Measurements from ENCODE around the gene MAPK8IP2. TPM values are rescaled to one million over a fixed set of nuclear protein-coding genes. Genes with fewer than 3 reads are reported as not detected.
"Not testable (repeated sequence)": the region's sequence is repeated elsewhere in the genome, so short reads cannot be mapped to it uniquely, and the experiment has no call there.

MAPK8IP2 gene
- total and polyA plus RNA-seq, 2 donors: 0.33 to 0.96 TPM

DNA sequence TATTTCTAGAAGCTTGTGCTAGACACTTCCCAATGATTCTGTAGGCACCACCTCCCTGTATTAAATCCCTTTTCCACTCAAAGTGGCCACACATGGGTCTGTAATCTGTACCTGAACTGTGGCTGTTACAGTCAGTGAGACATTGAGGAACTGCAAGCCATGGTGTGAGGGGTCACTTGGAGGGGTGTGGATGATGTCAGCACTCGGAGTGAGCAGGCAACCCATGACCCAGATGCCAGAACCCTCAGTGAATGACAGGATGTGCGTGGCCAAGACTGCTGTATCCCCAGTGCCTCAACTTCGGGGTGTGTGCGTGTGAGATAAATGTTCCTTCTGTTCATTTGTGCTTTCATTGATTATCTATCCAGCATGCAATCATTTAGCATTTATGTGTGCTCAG, 57.3 kb downstream of the MAPK8IP2 start:
- no peaks in the 10 kb centered on the region for H3K9me3 ChIP-seq (ENCODE audit: control insufficient read depth in 2 of 2, insufficient read depth in 1 of 2, low read length in 1 of 2)
- H3K4me3 ChIP-seq (ENCODE audit: low read length in 2 of 2): no peak overlapping the region
- H3K4me1 ChIP-seq (ENCODE audit: control insufficient read depth in 2 of 2, insufficient read depth in 2 of 2, low read length in 2 of 2): no peaks in the 10 kb centered on the region
- WGBS: 89% methylated on average over 4 of the region's 4 CpGs
- H3K27me3 ChIP-seq (ENCODE audit: control insufficient read depth in 2 of 2, insufficient read depth in 1 of 2, low read length in 1 of 2): peaks cover 0 to 2% of the 10 kb centered on the region in 2 donors
- H3K27ac ChIP-seq (ENCODE audit: low read depth in 1 of 2, low read length in 1 of 2): no peak overlapping the region
- no peaks in the 10 kb centered on the region for H3K36me3 ChIP-seq (ENCODE audit: control insufficient read depth in 2 of 2, insufficient read depth in 2 of 2, low read length in 1 of 2)
- no peak for DNase-seq (ENCODE audit: low read depth in 6 of 9, low spot score in 9 of 9)

DNA sequence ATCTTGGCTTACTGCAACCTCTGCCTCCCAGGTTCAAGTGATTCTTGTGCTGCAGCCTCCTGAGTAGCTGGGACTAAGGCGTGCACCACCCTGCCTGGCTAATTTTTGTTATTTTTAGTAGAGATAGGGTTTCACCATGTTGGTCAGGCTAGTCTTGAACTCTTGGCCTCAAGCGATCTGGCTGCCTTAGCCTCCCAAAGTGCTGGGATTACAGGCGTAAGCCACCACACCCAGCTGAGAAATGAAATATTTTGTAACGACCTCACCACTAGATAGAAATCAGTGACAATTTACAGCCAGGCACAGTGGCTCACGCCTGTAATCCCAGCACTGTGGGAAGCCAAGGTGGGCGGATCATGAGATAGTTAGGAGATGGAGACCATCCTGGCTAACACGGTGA, 59.1 kb downstream of the MAPK8IP2 start:
- H3K27ac ChIP-seq (ENCODE audit: low read depth in 1 of 2, low read length in 1 of 2); DNase-seq (ENCODE audit: low read depth in 6 of 9, low spot score in 9 of 9); H3K4me3 ChIP-seq (ENCODE audit: low read length in 2 of 2); H3K27me3 ChIP-seq (ENCODE audit: control insufficient read depth in 2 of 2, insufficient read depth in 1 of 2, low read length in 1 of 2); H3K36me3 ChIP-seq (ENCODE audit: control insufficient read depth in 2 of 2, insufficient read depth in 2 of 2, low read length in 1 of 2); H3K9me3 ChIP-seq (ENCODE audit: control insufficient read depth in 2 of 2, insufficient read depth in 1 of 2, low read length in 1 of 2); H3K4me1 ChIP-seq (ENCODE audit: control insufficient read depth in 2 of 2, insufficient read depth in 2 of 2, low read length in 2 of 2): not testable (repeated sequence)
- WGBS: 97% methylated on average over 7 of the region's 7 CpGs

DNA sequence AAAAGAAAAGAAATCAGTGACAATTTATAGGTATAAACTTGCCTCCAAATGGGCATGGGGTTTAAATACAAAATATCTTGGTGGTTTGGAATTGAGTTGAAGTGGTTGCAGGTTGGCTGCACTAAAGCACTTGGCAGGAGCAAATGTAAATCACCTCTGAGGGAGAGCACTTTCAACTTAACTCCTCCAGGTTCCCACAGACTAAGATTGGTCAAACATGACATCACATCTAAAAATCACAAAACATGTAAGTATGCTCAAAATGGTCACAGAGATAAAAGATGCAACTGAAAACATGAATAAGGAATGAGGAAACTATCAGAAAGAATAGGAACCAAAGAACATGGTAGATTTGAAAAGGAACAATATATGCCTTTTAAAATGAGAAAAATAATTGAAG, 59.7 kb downstream of the MAPK8IP2 start:
- Histone ChIP-seq H3K27me3 (ENCODE audit: control insufficient read depth in 2 of 2, insufficient read depth in 1 of 2, low read length in 1 of 2) (peaks cover 0 to 2% of the 10 kb centered on the region in 2 donors), H3K4me3 (ENCODE audit: low read length in 2 of 2) (no peak overlapping the region), H3K27ac (ENCODE audit: low read depth in 1 of 2, low read length in 1 of 2) (no peak overlapping the region), H3K4me1 (ENCODE audit: control insufficient read depth in 2 of 2, insufficient read depth in 2 of 2, low read length in 2 of 2) (no peaks in the 10 kb centered on the region), H3K9me3 (ENCODE audit: control insufficient read depth in 2 of 2, insufficient read depth in 1 of 2, low read length in 1 of 2) (no peaks in the 10 kb centered on the region), H3K36me3 (ENCODE audit: control insufficient read depth in 2 of 2, insufficient read depth in 2 of 2, low read length in 1 of 2) (no peaks in the 10 kb centered on the region)
- no peak for DNase-seq (ENCODE audit: low read depth in 6 of 9, low spot score in 9 of 9)

Other genes with a start within 250 kb of the MAPK8IP2 start
- 56.7 TPM for gene SBF1, start 125.8 kb upstream of the MAPK8IP2 start, total RNA-seq
- gene SBF1, start 125.8 kb upstream of the MAPK8IP2 start, polyA plus RNA-seq: 88.2 TPM
- gene ADM2, start 119.2 kb upstream of the MAPK8IP2 start, total RNA-seq: 1.5 TPM
- gene ADM2, start 119.2 kb upstream of the MAPK8IP2 start, polyA plus RNA-seq: 1.4 TPM
- 0.61 TPM for gene MIOX, start 113.9 kb upstream of the MAPK8IP2 start, total RNA-seq
- gene MIOX, start 113.9 kb upstream of the MAPK8IP2 start, polyA plus RNA-seq: 1.7 TPM
- gene LMF2, start 93.1 kb upstream of the MAPK8IP2 start, total RNA-seq: 23.5 TPM
- gene LMF2, start 93.1 kb upstream of the MAPK8IP2 start, polyA plus RNA-seq: 90.2 TPM
- 57.6 TPM for gene NCAPH2, start 92.6 kb upstream of the MAPK8IP2 start, total RNA-seq
- gene NCAPH2, start 92.6 kb upstream of the MAPK8IP2 start, polyA plus RNA-seq: 40.8 TPM
- 3.5 TPM for gene SCO2, start 75.2 kb upstream of the MAPK8IP2 start, total RNA-seq
- gene SCO2, start 75.2 kb upstream of the MAPK8IP2 start, polyA plus RNA-seq: 9.8 TPM
- gene TYMP, start 70.8 kb upstream of the MAPK8IP2 start, total RNA-seq: 97.3 TPM
- 156 TPM for gene TYMP, start 70.8 kb upstream of the MAPK8IP2 start, polyA plus RNA-seq
- gene KLHDC7B, start 54.9 kb upstream of the MAPK8IP2 start, total RNA-seq: 6.0 TPM
- 23.4 TPM for gene KLHDC7B, start 54.9 kb upstream of the MAPK8IP2 start, polyA plus RNA-seq
- gene SYCE3, start 37.9 kb upstream of the MAPK8IP2 start, total RNA-seq: 0.19 TPM
- 1.1 TPM for gene SYCE3, start 37.9 kb upstream of the MAPK8IP2 start, polyA plus RNA-seq
- 8.5 TPM for gene CPT1B, start 22.4 kb upstream of the MAPK8IP2 start, total RNA-seq
- gene CPT1B, start 22.4 kb upstream of the MAPK8IP2 start, polyA plus RNA-seq: 74.1 TPM
- 65.6 TPM for gene CHKB, start 17.9 kb upstream of the MAPK8IP2 start, total RNA-seq
- 299 TPM for gene CHKB, start 17.9 kb upstream of the MAPK8IP2 start, polyA plus RNA-seq
- gene ARSA, start 27.4 kb downstream of the MAPK8IP2 start, total RNA-seq: 10.7 TPM
- gene ARSA, start 27.4 kb downstream of the MAPK8IP2 start, polyA plus RNA-seq: 63.3 TPM
- gene SHANK3, start 72.0 kb downstream of the MAPK8IP2 start, total RNA-seq: 0.61 TPM
- gene SHANK3, start 72.0 kb downstream of the MAPK8IP2 start, polyA plus RNA-seq: 8.6 TPM
- gene ACR, start 137.4 kb downstream of the MAPK8IP2 start, total RNA-seq: not detected
- 0.21 TPM for gene ACR, start 137.4 kb downstream of the MAPK8IP2 start, polyA plus RNA-seq
- 12.4 TPM for gene RABL2B, start 182.8 kb downstream of the MAPK8IP2 start, total RNA-seq
- gene RABL2B, start 182.8 kb downstream of the MAPK8IP2 start, polyA plus RNA-seq: 27.6 TPM